Vagina (tissue), 2 donors: ENCODE measurements around the gene TSC2. TPM values are rescaled to one million over a fixed set of nuclear protein-coding genes. Genes with fewer than 3 reads are reported as not detected.

Experiments
- DNase-seq, 2 donors: peaks; one replicate each; pipeline ENCODE4 v3.0.0-alpha.2; 2017; ENCODE audit errors: extremely low spot score in 2 of 2
- H3K27ac ChIP-seq: fragments of 200-600 bp; sonication (generic); one replicate; pipeline ENCODE4 v1.5.1; 2019
- H3K27me3 ChIP-seq: fragments of 200-600 bp; sonication (generic); one replicate; pipeline ENCODE4 v1.5.1; 2019
- H3K36me3 ChIP-seq, 2 donors: fragments of 200-600 bp; sonication (generic); one replicate each; pipeline ENCODE4 v1.5.1; 2017 to 2019
- H3K4me1 ChIP-seq: fragments of 200-600 bp; sonication (generic); one replicate; pipeline ENCODE4 v1.5.1; 2019
- H3K4me3 ChIP-seq, 2 donors: fragments of 200-600 bp; sonication (generic); 1 replicate in 1 of 2; 2 replicates in 1 of 2; pipeline ENCODE4 v1.5.1; 2016 to 2019
- H3K9me3 ChIP-seq: fragments of 200-600 bp; sonication (generic); one replicate; pipeline ENCODE4 v1.5.1; 2019
- POLR2A ChIP-seq, 2 donors: fragments of 450-650 bp; IDR thresholded peaks; one replicate each; pipeline ENCODE4 v1.6.1; 2017; ENCODE audit warnings: antibody characterized with exemption in 2 of 2, mild to moderate bottlenecking in 2 of 2, moderate library complexity in 2 of 2
- POLR2AphosphoS5 ChIP-seq, 2 donors: sonication (generic); formaldehyde crosslinking; IDR thresholded peaks; one replicate each; pipeline ENCODE4 v1.9.0; 2017; ENCODE audit warnings: antibody characterized with exemption in 2 of 2, mild to moderate bottlenecking in 2 of 2, low read depth in 1 of 2; ENCODE audit not compliant: insufficient read depth in 1 of 2
- intact Hi-C: fragments of 100-400 bp; cut with DNase I; formaldehyde crosslinking; loops from one replicate; pipeline ENCODE4 v1.15.1; 2023
- total RNA-seq: library from RNA; depleted of rRNA; stranded (reverse); fragments of >200 nt; gene quantifications from one replicate; pipeline ENCODE4 v1.2.3, GENCODE V29; 2016
- TF ChIP-seq, protein P1 (sequence below), 3 experiments: fragments of 450-650 bp in 2 of 3; fragments of 200-600 bp in 1 of 3; sonication (generic) in 1 of 3; IDR thresholded peaks; one replicate each; pipeline ENCODE4 v1.5.1; 2017 to 2019; ENCODE audit warnings: antibody characterized with exemption in 3 of 3, mild to moderate bottlenecking in 2 of 3, moderate library complexity in 2 of 3

TSC2 gene
- total RNA-seq, 1 donor from 2014 or later: 78.6 TPM

GRCh38 chr16:2070576-2071453 lies 23.0 kb downstream of the TSC2 start:
- no peaks in the 10 kb centered on the region for H3K27me3 ChIP-seq
- H3K9me3 ChIP-seq: no peaks in the 10 kb centered on the region
- H3K36me3 ChIP-seq: peaks cover 0 to 67% of the 10 kb centered on the region in 2 donors
- no peak overlapping the region for H3K27ac ChIP-seq
- no peak overlapping the region for H3K4me3 ChIP-seq
- H3K4me1 ChIP-seq: no peaks in the 10 kb centered on the region
- DNase-seq: no peak
- intact Hi-C loops: no loop called here
- TF ChIP-seq POLR2AphosphoS5 (IDR thresholded peaks at IDR 0.05; ENCODE audit: insufficient read depth in 1 of 2, low read depth in 1 of 2) (no peak), POLR2A (IDR thresholded peaks at IDR 0.05) (no peak)
- TF ChIP-seq, protein P1, sequence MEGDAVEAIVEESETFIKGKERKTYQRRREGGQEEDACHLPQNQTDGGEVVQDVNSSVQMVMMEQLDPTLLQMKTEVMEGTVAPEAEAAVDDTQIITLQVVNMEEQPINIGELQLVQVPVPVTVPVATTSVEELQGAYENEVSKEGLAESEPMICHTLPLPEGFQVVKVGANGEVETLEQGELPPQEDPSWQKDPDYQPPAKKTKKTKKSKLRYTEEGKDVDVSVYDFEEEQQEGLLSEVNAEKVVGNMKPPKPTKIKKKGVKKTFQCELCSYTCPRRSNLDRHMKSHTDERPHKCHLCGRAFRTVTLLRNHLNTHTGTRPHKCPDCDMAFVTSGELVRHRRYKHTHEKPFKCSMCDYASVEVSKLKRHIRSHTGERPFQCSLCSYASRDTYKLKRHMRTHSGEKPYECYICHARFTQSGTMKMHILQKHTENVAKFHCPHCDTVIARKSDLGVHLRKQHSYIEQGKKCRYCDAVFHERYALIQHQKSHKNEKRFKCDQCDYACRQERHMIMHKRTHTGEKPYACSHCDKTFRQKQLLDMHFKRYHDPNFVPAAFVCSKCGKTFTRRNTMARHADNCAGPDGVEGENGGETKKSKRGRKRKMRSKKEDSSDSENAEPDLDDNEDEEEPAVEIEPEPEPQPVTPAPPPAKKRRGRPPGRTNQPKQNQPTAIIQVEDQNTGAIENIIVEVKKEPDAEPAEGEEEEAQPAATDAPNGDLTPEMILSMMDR (IDR thresholded peaks at IDR 0.05): no peak

GRCh38 chr16:2071454-2072202 lies 23.8 kb downstream of the TSC2 start:
- no peak for TF ChIP-seq POLR2AphosphoS5 (IDR thresholded peaks at IDR 0.05; ENCODE audit: insufficient read depth in 1 of 2, low read depth in 1 of 2)
- no peak for TF ChIP-seq POLR2A (IDR thresholded peaks at IDR 0.05)
- TF ChIP-seq, protein P1 (IDR thresholded peaks at IDR 0.05): no peak
- H3K36me3 ChIP-seq: peaks cover 0 to 68% of the 10 kb centered on the region in 2 donors
- no peak for DNase-seq
- no peaks in the 10 kb centered on the region for H3K9me3 ChIP-seq
- intact Hi-C loops: no loop called here
- H3K4me3 ChIP-seq: no peak overlapping the region
- no peaks in the 10 kb centered on the region for H3K4me1 ChIP-seq
- H3K27me3 ChIP-seq: no peaks in the 10 kb centered on the region
- no peak overlapping the region for H3K27ac ChIP-seq

- H3K4me3 ChIP-seq: no peak overlapping the region
- no peaks in the 10 kb centered on the region for H3K4me1 ChIP-seq
- H3K9me3 ChIP-seq: no peaks in the 10 kb centered on the region
- intact Hi-C loops: no loop called here
- no peak for DNase-seq
- no peaks in the 10 kb centered on the region for H3K27me3 ChIP-seq
- peaks cover 0 to 71% of the 10 kb centered on the region in 2 donors for H3K36me3 ChIP-seq
- no peak for TF ChIP-seq POLR2AphosphoS5 (IDR thresholded peaks at IDR 0.05; ENCODE audit: insufficient read depth in 1 of 2, low read depth in 1 of 2)
- TF ChIP-seq, protein P1 (IDR thresholded peaks at IDR 0.05): no peak
- H3K27ac ChIP-seq: no peak overlapping the region
These were observed 25.1 kb downstream of the TSC2 start for GRCh38 chr16:2072926-2073325.

- intact Hi-C loops: no loop called here
- Histone ChIP-seq H3K4me1 (no peaks in the 10 kb centered on the region), H3K27ac (no peak overlapping the region), H3K36me3 (peaks cover 0 to 67% of the 10 kb centered on the region in 2 donors), H3K9me3 (no peaks in the 10 kb centered on the region), H3K4me3 (no peak overlapping the region), H3K27me3 (no peaks in the 10 kb centered on the region)
- DNase-seq: no peak
- TF ChIP-seq, protein P1 (IDR thresholded peaks at IDR 0.05): no peak
- TF ChIP-seq POLR2A (IDR thresholded peaks at IDR 0.05) (no peak), POLR2AphosphoS5 (IDR thresholded peaks at IDR 0.05; ENCODE audit: insufficient read depth in 1 of 2, low read depth in 1 of 2) (no peak)
These were observed 26.3 kb downstream of the TSC2 start for GRCh38 chr16:2074071-2074470.
